Fibroblast of pulmonary artery (primary cell): ENCODE measurements around the gene LINC01488.

Source experiments
- DNase-seq: peaks from one replicate; pipeline ENCODE4 v3.0.0-alpha.2; 2010; ENCODE audit warnings: low read depth
- H3K4me3 ChIP-seq: replicated peaks from 2 replicates; pipeline ENCODE4 v1.5.1; 2011; ENCODE audit warnings: low read depth, mild to moderate bottlenecking, control low read depth, low read length, moderate library complexity
- TF ChIP-seq, protein P1 (sequence below): IDR thresholded peaks from 2 replicates; pipeline ENCODE4 v1.5.1; 2011; ENCODE audit warnings: mild to moderate bottlenecking, control low read depth, low read length, inconsistent platforms; ENCODE audit errors: missing control alignments

The LINC01488 gene

DNA sequence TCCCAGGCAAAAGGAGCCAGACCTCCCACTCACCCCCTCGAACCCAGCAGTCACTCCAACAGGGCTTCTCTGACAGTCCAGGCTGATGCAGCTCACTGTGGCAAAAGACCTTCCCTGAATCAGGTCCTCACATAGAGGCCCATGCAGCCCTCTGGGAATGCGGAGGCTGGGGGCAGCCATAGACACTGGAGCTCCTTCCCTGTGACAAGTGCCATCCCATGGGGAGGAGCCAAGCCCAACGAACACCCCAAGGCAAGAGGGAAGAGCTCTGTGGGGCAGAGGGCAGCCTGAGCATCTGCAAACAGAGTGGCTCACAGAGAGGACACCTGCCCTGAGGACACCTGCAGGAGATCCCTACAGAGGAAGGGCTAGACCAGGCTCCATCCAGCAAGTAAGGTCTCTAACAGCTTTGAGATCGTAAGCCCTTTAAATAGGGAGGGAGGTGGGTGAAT is at the start of gene LINC01488:
LINC01488 (plus strand) TSS at position 271 of the 452 bp plus-strand sequence.
- TF ChIP-seq, protein P1, sequence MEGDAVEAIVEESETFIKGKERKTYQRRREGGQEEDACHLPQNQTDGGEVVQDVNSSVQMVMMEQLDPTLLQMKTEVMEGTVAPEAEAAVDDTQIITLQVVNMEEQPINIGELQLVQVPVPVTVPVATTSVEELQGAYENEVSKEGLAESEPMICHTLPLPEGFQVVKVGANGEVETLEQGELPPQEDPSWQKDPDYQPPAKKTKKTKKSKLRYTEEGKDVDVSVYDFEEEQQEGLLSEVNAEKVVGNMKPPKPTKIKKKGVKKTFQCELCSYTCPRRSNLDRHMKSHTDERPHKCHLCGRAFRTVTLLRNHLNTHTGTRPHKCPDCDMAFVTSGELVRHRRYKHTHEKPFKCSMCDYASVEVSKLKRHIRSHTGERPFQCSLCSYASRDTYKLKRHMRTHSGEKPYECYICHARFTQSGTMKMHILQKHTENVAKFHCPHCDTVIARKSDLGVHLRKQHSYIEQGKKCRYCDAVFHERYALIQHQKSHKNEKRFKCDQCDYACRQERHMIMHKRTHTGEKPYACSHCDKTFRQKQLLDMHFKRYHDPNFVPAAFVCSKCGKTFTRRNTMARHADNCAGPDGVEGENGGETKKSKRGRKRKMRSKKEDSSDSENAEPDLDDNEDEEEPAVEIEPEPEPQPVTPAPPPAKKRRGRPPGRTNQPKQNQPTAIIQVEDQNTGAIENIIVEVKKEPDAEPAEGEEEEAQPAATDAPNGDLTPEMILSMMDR: no peak
- no peak within 1 kb of the TSS for H3K4me3 ChIP-seq
- DNase-seq: no peak

DNA sequence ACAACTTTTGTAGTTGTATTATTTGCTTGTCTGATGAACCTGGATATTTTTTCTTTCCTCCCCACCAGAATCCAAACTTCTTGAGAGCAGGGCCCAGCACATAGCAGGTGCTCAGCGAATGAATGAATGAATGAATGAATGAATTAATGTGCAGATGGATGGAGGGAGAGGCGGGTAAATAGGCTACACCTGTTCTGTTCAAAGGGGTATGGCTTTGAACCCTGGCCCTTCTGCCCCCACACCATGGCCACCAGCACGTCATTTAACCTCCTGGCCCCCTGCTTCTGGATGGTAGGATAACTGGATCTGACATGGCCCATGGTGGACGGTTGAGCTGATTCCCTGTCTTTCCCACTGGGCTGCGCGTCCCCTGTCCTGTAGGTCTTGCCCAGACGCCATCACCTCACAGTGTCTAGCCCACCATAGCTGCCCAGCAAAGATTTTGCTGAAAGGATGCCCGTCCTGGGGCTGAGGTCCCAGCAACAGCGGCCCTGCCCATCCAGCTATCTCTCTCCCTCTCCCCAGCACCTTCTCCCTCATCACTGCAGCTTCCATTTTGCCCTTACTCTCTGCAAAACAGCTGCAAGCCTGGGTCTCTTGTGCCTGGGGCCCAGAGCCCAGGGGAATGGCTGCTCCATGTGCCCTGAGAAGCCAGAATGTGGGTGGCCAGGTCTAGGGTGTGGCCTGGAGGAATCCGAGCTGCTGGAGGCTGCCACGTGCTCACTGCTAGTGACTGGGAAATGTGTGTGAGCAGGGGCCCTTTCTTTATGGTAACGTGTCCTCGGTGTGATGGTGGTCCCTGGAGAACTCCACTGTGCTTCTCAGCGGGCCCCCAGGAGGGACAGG is 49.3 kb upstream of the LINC01488 start:
- no peak overlapping the region for H3K4me3 ChIP-seq
- TF ChIP-seq, protein P1: no peak
- DNase-seq: no peak

DNA sequence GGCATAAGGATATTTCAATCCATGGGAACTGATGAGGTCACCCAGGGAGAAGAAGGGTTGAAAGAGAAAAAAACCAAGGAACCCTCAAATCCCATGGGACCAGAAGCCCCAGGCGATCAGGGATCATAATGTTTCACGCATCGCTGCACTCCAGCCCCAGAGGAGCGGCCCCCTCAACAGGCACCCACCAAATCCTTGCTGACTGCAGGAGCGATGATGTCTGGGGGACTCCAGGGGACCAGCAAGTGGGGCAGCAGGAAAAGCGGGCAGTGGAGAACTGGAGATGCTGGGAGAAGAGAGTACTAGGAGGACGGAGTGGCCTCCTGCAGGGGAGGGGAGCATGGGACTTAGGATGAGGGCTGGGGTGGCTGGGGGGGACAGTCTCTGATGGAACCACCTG is 47.7 kb upstream of the LINC01488 start:
- TF ChIP-seq, protein P1: no peak
- no peak overlapping the region for H3K4me3 ChIP-seq
- no peak for DNase-seq

DNA sequence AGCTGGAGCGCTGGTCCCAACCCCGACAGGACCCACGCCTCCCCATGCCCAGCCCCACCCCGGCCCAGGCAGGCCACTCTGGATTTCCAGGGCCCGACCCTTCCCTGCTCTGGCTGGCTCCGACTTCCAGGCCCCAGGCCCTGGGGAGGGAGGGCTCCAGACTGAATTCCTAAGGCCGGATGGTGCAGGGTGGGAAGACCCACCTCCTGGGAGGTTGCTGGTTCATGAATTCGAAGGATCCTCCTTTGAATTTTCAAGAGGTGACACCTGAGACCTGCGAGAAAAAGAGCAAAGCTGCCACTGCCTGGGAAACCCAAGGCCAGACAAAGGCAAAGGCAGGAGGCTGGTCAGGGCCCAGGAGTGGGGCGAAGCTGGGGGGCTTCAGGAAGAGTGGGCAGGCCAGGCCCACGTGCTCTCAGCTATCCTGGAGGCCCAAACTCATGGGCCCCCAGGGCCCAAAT is 47.0 kb upstream of the LINC01488 start:
- no peak for DNase-seq
- H3K4me3 ChIP-seq: no peak overlapping the region
- TF ChIP-seq, protein P1: no peak

DNA sequence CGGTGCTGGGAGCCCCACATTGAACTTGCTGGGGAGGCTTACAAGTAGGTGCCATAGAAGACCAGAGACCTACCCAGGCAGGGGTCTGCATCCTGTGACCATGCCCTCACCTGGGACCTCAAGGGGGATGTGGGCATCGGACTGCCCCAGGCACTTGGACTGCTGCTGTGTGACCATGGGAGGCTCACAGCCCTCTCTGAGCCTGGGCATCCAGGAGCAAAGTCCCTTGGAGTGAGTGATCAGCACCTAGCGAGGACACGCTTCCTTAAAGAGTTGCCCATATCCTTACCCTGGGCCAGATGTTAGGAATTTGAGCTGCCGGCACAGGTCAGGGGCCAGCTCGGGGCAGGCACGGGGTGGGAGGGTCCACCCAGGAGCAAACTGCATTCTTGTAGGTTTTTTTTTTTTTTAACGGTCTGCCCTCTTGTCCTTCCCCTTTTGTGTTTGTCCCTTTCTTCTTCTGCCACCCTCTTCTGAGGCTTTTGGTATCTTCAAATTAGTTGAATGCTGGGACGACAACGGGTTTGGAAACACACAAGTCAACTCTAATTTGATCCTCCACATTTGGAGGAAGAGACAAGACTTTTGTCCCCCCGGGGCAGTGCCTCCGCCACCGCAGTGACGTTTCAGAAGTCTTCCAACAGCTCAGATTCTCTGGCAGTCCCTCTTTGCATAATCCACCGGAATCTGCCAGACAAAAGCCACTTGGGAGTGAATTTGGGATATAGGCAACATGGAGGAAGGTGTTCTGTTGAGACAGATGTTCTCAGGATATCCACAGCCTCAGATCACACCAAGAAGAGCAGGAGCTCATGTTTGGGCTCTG is 46.1 kb upstream of the LINC01488 start:
- TF ChIP-seq, protein P1: no peak
- H3K4me3 ChIP-seq: no peak overlapping the region
- DNase-seq: no peak

DNA sequence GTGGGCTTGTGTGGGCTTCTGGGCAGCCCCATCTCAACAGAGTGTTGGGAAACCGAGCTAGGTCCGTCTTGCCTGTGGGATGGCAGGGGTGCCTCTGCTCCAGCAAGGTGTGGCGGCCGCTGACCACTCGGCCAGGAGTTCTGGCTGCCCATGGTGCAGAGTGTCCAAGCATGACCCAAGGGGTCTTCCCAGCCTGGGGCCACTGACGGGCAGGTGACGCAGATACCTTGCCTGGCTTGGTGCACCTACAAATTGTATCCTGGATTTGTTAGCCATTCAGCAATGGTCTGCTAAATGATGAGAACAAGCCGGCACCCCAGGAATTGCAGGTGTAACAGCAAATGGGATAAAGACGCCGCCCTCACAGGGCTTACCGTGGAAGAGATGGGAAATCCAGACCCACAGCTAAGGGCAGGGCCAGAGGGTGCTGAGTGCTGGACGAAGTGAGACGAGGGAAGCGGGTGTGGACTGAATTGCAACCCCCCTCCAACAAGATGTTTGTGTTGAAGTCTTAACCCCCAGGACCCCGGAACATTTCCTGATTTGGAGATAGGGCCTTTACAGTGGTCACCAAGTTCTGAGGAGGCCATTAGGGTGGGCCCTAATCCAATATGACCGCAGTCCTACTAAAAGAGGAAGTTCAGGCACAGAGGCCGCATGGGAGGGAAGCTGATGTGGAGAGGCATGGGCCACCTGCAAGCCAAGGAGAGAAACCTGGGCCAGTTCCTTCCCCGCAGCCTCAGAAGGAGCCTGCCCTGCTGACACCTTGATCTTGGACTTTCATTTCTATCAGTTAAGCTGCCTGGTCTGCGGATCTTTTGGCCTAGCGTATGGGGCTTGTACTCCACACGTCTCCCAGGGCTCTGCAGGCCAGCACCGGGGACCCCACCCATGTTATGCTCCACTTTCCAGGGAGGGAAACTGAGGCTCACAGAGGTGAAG is 45.2 kb upstream of the LINC01488 start:
- no peak overlapping the region for H3K4me3 ChIP-seq
- TF ChIP-seq, protein P1: no peak
- DNase-seq: no peak
